Common myeloid progenitor, CD34-positive (primary cell): ENCODE data around the gene XPNPEP2.
A peak's percentile ranks its signal among the peaks of the same experiment; 100 is the strongest.

Experiments used
- CTCF ChIA-PET: fragments of 350-600 bp; sonication (Branson Sonifier 250); formaldehyde crosslinking; loops from one replicate; lab custom pipeline; 2021; ENCODE audit warnings: antibody characterized with exemption; lab: Charles Lee
- POLR2A ChIA-PET: fragments of 350-600 bp; sonication (Branson Sonifier 250); formaldehyde crosslinking; loops from one replicate; lab custom pipeline; 2021; ENCODE audit warnings: antibody characterized with exemption; lab: Charles Lee
- DNase-seq, 3 donors: peaks; one replicate each; pipeline versions ENCODE4 v3.0.0 to v3.0.0-alpha.2; 2013
- H3K27ac ChIP-seq, 2 experiments: 1 replicate in 1 of 2; 2 replicates in 1 of 2; pipeline ENCODE4 v1.7.0; 2013; ENCODE audit warnings: inconsistent platforms in 2 of 2, low read length in 2 of 2, mild to moderate bottlenecking in 2 of 2, low read depth in 1 of 2, moderate library complexity in 1 of 2; ENCODE audit not compliant: severe bottlenecking in 2 of 2, insufficient read depth in 1 of 2, poor library complexity in 1 of 2
- H3K27me3 ChIP-seq, 5 experiments: replicated peaks in 2 of 5; 1 replicate in 3 of 5; 2 replicates in 2 of 5; pipeline versions ENCODE4 v1.6.1 to v1.7.0; 2013; ENCODE audit warnings: low read length in 4 of 5, mild to moderate bottlenecking in 2 of 5, moderate library complexity in 2 of 5, inconsistent platforms in 1 of 5; ENCODE audit not compliant: insufficient read depth in 5 of 5, control insufficient read depth in 4 of 5
- H3K36me3 ChIP-seq, 4 experiments: 1 replicate in 2 of 4; 2 replicates in 2 of 4; pipeline versions ENCODE4 v1.6.1 to v1.7.0; 2013; ENCODE audit warnings: low read length in 3 of 4, control low read depth in 1 of 4, mild to moderate bottlenecking in 1 of 4; ENCODE audit not compliant: control insufficient read depth in 4 of 4, insufficient read depth in 4 of 4
- H3K4me1 ChIP-seq, 4 experiments: 1 replicate in 3 of 4; 2 replicates in 1 of 4; pipeline versions ENCODE4 v1.6.1 to v1.7.1; 2013; ENCODE audit warnings: low read length in 3 of 4, mild to moderate bottlenecking in 3 of 4, control low read depth in 1 of 4, inconsistent platforms in 1 of 4, moderate library complexity in 1 of 4; ENCODE audit not compliant: control insufficient read depth in 4 of 4, insufficient read depth in 4 of 4; ENCODE audit errors: control extremely low read depth in 1 of 4
- H3K4me3 ChIP-seq, 7 experiments: 1 replicate in 4 of 7; 2 replicates in 3 of 7; pipeline versions ENCODE4 v1.5.1 to v1.7.0; 2013; ENCODE audit warnings: mild to moderate bottlenecking in 7 of 7, low read length in 6 of 7, moderate library complexity in 6 of 7, inconsistent platforms in 2 of 7, low read depth in 2 of 7, control low read depth in 1 of 7; ENCODE audit not compliant: insufficient read depth in 4 of 7, control insufficient read depth in 1 of 7; ENCODE audit errors: extremely low read depth in 1 of 7
- H3K9me3 ChIP-seq, 5 experiments: 1 replicate in 4 of 5; 2 replicates in 1 of 5; pipeline versions ENCODE4 v1.6.1 to v1.7.1; 2013; ENCODE audit warnings: low read length in 4 of 5, mild to moderate bottlenecking in 2 of 5, inconsistent platforms in 1 of 5, low read depth in 1 of 5, moderate library complexity in 1 of 5; ENCODE audit not compliant: control insufficient read depth in 4 of 5, insufficient read depth in 2 of 5; ENCODE audit errors: control extremely low read depth in 1 of 5
- WGBS: methylation state at CpG from one replicate; pipeline ENCODE4 v1.1.5; 2013; ENCODE audit not compliant: insufficient coverage; 5-methylcytosine and 5-hydroxymethylcytosine counted together

The XPNPEP2 gene

DNA sequence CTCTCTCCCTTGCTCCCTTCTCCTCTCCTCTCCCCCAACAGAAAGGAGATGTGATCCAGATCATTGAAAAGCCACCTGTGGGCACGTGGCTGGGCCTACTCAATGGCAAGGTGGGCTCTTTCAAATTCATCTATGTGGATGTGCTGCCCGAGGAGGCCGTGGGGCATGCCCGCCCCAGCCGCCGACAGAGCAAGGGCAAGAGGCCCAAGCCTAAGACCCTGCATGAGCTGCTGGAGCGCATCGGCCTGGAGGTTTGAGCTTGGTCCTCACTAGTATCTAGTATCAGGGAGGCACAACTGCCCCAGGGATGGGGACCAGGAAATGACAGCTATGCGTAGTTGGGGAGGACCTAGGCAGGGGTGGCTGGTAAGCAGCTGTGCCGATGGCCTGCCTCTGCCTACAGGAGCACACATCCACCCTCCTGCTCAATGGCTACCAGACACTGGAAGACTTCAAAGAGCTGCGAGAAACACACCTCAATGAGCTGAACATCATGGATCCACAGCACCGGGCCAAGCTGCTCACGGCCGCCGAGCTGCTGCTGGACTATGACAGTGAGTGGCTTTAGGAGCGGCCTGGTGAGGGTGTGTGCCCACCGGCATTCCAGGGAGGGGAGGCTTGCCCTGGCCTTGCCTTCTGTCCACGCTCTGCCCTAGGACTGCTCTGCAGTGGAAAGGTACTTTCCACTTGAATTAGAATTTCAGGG is 54.0 kb downstream of the XPNPEP2 start:
- H3K27ac ChIP-seq = no peak overlapping the region
- no peak for DNase-seq
- peaks cover 9 to 75% (median 44%) of the 10 kb centered on the region in 4 experiments for H3K36me3 ChIP-seq
- H3K4me3 ChIP-seq = no peak overlapping the region
- CTCF ChIA-PET = interaction anchor here (0.9 to 2.6 kb wide), 8 partner anchors 9 to 189 kb away, joined by 3 to 14 read pairs (median 4); no protein-coding TSS in a partner anchor
- peaks cover 0 to 2% (median under 1%) of the 10 kb centered on the region in 4 experiments for H3K4me1 ChIP-seq
- POLR2A ChIA-PET = interaction anchor here (1.4 kb wide), 1 partner anchor 15 kb away, joined by 6 read pairs; no protein-coding TSS in a partner anchor
- H3K9me3 ChIP-seq = no peaks in the 10 kb centered on the region
- H3K27me3 ChIP-seq = no peaks in the 10 kb centered on the region
- WGBS = 93% methylated on average over 17 of the region's 18 CpGs

DNA sequence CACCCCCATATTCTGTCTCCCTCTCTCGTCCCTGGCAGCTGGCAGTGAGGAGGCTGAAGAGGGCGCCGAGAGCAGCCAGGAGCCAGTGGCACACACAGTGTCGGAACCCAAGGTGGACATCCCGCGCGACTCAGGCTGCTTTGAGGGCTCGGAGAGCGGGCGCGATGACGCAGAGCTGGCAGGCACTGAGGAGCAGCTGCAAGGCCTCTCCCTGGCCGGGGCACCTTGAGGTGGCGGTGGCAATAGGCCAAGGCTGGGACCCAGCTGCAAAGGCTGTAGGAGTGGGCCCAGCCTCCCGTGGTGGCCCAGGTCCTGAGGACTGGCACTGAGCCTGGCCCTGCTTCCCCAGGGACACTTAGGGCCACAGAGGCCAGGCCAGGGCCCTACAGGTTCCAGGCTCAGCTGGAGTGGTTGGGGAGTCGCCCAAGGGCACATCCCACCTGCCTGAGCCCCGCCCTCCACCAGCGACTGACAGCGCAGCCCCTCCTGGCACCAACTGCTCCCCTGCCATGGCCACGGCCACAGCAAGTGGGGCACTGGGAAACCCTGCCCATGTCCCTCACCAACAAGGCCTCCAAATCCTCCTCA is 54.9 kb downstream of the XPNPEP2 start:
- peaks cover 12 to 76% (median 44%) of the 10 kb centered on the region in 4 experiments for H3K36me3 ChIP-seq
- H3K9me3 ChIP-seq = no peaks in the 10 kb centered on the region
- DNase-seq = no peak
- H3K27me3 ChIP-seq = no peaks in the 10 kb centered on the region
- peaks cover 0 to 1% (median 0%) of the 10 kb centered on the region in 4 experiments for H3K4me1 ChIP-seq
- ChIA-PET POLR2A (interaction anchor here (1.4 kb wide), 1 partner anchor 16 kb away, joined by 6 read pairs; no protein-coding TSS in a partner anchor), CTCF (interaction anchor here (1.1 to 2.6 kb wide), 5 partner anchors 10 to 189 kb away, joined by 3 to 14 read pairs (median 5); no protein-coding TSS in a partner anchor)
- H3K27ac ChIP-seq = no peak overlapping the region
- 88% methylated on average over 11 of the region's 20 CpGs for WGBS
- no peak overlapping the region for H3K4me3 ChIP-seq

DNA sequence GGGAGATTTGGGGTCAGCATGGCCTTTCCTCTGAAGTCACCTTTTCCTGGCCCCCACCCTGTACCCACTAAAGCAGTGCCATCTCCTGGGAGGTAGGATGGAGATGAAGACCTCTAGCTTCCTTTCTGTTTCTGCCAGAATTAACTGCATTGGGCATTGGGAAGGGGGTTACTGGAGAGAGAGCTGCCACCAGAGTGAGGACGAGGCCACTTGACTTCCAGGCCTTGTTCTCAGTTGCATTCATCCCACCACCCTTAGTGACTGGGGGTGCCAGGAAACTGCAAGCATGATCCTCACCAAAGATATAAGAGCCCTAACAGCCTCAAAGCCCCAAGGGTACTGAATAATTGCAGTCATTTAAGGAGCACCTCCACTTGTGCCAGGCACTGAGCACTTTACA is 56.8 kb downstream of the XPNPEP2 start:
- POLR2A ChIA-PET = interaction anchor here (1.1 kb wide), 1 partner anchor 36 kb away, joined by 3 read pairs; no protein-coding TSS in a partner anchor
- Histone ChIP-seq H3K27me3 (no peaks in the 10 kb centered on the region), H3K36me3 (peaks cover 12 to 67% (median 40%) of the 10 kb centered on the region in 4 experiments), H3K4me3 (no peak overlapping the region), H3K4me1 (peaks cover 0 to 2% (median 0%) of the 10 kb centered on the region in 4 experiments), H3K9me3 (no peaks in the 10 kb centered on the region), H3K27ac (no peak overlapping the region)
- CTCF ChIA-PET = interaction anchor here (0.8 to 2.6 kb wide), 6 partner anchors 8 to 187 kb away, joined by 3 to 14 read pairs (median 3); no protein-coding TSS in a partner anchor
- WGBS = 82% methylated on average over 1 of the region's 1 CpG
- no peak for DNase-seq

DNA sequence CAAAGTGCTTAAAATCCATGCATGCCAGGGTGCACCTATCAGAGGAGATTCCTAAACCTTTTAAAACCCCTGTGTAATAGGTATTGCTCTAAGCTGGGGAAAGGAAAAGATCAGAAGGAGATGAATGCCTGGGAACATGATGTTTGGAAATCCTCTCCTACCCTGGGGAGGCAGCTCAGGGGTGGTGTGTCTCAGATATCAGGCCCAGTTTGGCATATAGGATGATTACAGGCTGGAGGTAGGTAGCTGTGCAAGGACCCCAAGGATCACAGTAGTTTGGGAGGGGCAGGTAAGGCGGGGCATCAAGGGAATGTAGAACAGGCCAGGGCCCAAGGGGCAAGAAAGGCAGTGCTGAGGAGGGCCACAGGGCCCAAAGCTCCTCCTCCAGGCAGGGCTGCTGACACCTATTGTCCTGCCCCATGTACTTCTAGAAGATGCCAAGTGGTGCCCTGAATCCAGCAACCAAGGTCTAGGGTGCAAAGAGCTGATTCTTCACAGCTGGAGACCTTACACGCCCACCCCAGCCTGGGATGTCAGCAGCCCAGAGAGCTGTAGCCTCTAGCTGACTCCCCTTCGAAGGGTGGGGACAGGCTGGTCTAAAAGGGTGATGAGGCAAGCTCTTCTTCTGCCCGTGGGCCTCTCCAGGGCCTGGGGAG is 58.6 kb downstream of the XPNPEP2 start:
- Histone ChIP-seq H3K27ac (no peak overlapping the region), H3K36me3 (peaks cover 10 to 50% (median 30%) of the 10 kb centered on the region in 4 experiments), H3K4me1 (peaks cover 0 to 2% (median 0%) of the 10 kb centered on the region in 4 experiments), H3K9me3 (no peaks in the 10 kb centered on the region), H3K27me3 (no peaks in the 10 kb centered on the region), H3K4me3 (no peak overlapping the region)
- DNase-seq = no peak
- WGBS = 92% methylated on average over 4 of the region's 4 CpGs
- ChIA-PET POLR2A (no interaction called here), CTCF (interaction anchor here (0.9 to 2.1 kb wide), 4 partner anchors 20 to 41 kb away, joined by 3 to 7 read pairs (median 4); no protein-coding TSS in a partner anchor)

DNA sequence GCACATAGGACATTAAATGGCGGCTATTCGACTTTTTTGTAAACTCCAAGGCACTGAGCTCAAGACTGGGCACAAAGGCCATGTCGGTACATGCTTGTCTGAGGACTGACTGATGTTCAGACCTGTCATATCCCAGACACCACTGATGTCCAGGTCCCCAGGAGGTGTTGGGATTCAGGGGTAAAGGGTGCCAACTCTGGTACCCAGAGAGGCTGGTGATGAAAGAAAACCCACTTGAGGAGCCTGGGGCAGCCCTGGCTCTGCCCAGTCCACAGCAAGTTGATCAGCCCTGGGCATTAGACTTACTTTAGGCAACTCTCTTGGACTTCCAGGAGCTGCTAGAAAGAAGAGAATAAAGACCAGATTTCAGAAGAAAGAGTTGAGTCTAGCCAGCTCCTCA is 59.7 kb downstream of the XPNPEP2 start:
- peak overlapping the region in 1 of 2 experiments; percentile 7 for H3K27ac ChIP-seq
- H3K27me3 ChIP-seq = no peaks in the 10 kb centered on the region
- WGBS = 100% methylated on average over 3 of the region's 3 CpGs
- H3K4me3 ChIP-seq = no peak overlapping the region
- ChIA-PET POLR2A (interaction anchor here (1.5 kb wide), 1 partner anchor 19 kb away, joined by 3 read pairs; the partner anchor contains the start of gene SASH3), CTCF (interaction anchor here (0.9 to 2.1 kb wide), 3 partner anchors 32 to 55 kb away, joined by 3 to 7 read pairs (median 3); no protein-coding TSS in a partner anchor)
- H3K9me3 ChIP-seq = no peaks in the 10 kb centered on the region
- no peak for DNase-seq
- peaks cover 5 to 40% (median 24%) of the 10 kb centered on the region in 4 experiments for H3K36me3 ChIP-seq
- peaks cover 0 to 2% (median 0%) of the 10 kb centered on the region in 4 experiments for H3K4me1 ChIP-seq

DNA sequence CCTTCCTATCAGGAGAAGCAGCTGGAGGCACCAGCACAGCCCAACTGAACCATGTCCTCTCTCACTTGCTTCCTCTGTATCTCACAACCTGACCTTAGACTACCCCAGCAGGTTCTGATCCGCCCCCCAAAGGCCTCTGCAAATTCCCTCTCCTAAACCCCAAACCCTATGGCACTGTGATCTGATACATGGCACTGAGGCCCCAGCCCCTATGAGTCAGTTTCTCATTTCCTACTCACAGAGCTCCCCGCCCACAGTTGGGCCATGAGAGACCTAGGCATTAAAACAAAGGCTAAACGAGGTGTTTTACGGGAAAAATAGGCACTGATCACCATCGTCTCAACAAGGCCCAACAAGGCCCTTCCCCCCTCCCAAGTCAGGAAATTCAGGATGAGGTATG is 60.1 kb downstream of the XPNPEP2 start:
- Histone ChIP-seq H3K36me3 (peaks cover 5 to 36% (median 20%) of the 10 kb centered on the region in 4 experiments), H3K27me3 (no peaks in the 10 kb centered on the region), H3K9me3 (no peaks in the 10 kb centered on the region), H3K27ac (peak overlapping the region in 1 of 2 experiments; percentile 7), H3K4me1 (peaks cover 0 to 2% (median 0%) of the 10 kb centered on the region in 4 experiments), H3K4me3 (no peak overlapping the region)
- ChIA-PET POLR2A (interaction anchor here (1.5 kb wide), 1 partner anchor 19 kb away, joined by 3 read pairs; the partner anchor contains the start of gene SASH3), CTCF (interaction anchor here (1.1 to 2.1 kb wide), 3 partner anchors 40 to 55 kb away, joined by 3 to 7 read pairs (median 6); no protein-coding TSS in a partner anchor)
- WGBS = 76% methylated on average over 4 of the region's 5 CpGs
- DNase-seq = no peak
